UCSD-AML1 (cell line): ENCODE data around the gene GALM.
"Not testable (repeated sequence)": the region's sequence is repeated elsewhere in the genome, so short reads cannot be mapped to it uniquely, and the experiment has no call there.

Source experiments
- DNase-seq: peaks from one replicate; lab custom pipeline; 2025; ENCODE audit not compliant: unreplicated experiment; lab: John Stamatoyannopoulos, UW

Gene GALM

DNA sequence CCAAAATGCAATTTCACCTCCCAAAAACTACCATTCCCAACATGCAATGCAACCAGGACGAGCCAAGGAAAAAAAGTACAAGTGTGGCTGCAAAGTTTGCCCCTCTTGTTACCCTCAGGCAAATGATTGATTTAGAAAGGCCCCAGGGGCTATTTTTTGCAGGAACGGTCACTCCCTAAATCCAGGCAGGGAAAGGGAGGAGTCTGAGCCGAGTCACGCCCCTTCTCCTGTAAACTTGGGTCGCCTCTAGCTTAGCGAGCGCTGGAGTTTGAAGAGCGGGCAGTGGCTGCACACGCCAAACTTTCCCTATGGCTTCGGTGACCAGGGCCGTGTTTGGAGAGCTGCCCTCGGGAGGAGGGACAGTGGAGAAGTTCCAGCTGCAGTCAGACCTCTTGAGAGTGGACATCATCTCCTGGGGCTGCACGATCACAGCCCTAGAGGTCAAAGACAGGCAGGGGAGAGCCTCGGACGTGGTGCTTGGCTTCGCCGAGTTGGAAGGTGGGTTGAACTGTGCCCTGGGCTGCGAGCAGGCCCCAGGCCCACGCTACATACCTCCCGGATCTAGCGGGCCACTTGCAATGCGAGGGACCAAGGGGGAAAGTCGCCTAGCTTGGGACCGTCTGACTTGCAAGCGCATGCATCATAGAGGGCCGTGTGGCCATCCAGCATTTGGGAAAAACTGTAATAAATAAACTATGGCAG, at the start of gene GALM:
GALM (plus strand) TSS at position 261 of the 702 bp plus-strand sequence; CDS start at position 309, 48 bp downstream.
- DNase-seq, result no peak

GRCh38 chr2:38617301-38617700, 48.6 kb upstream of the GALM start:
- no peak for DNase-seq

DNA sequence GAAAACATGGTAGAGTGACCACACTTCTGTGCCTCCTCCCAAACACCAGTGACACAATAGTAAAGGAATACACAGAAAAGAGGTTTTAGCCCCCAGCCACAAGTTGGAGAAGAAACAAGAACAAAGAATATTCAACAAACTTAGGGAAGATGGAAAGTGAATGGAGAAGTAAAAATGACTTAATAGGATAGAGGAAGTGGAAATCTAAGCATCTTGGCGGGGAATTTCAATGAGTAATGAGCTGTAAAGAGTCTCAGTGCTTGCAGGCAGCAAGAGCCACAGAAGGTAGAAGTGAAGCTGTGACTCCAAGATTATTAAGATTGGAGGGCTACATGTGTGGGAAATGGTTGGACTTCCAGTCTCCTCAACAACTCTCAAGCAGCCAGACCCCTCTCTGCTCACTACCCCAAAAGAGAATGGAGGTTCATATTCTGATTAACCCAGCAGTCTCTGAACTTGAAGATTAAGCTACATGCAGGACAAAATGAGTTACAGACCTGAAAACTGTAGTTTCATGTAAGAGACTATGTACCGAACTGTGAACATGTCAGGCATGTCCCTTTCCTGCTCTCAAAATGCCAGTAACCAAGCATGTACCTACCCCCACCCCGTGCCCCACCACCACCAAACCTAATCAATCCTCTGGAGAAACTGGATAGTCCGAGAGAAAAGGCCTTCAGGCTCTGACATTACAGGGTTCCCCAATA, 46.3 kb upstream of the GALM start:
- DNase-seq, result no peak

- no peak for DNase-seq
These were observed 45.5 kb upstream of the GALM start for GRCh38 chr2:38620282-38620977.

- DNase-seq, result no peak
These were observed 44.9 kb upstream of the GALM start for GRCh38 chr2:38621018-38621417.

GRCh38 chr2:38622210-38622609, 43.7 kb upstream of the GALM start:
- no peak for DNase-seq

DNA sequence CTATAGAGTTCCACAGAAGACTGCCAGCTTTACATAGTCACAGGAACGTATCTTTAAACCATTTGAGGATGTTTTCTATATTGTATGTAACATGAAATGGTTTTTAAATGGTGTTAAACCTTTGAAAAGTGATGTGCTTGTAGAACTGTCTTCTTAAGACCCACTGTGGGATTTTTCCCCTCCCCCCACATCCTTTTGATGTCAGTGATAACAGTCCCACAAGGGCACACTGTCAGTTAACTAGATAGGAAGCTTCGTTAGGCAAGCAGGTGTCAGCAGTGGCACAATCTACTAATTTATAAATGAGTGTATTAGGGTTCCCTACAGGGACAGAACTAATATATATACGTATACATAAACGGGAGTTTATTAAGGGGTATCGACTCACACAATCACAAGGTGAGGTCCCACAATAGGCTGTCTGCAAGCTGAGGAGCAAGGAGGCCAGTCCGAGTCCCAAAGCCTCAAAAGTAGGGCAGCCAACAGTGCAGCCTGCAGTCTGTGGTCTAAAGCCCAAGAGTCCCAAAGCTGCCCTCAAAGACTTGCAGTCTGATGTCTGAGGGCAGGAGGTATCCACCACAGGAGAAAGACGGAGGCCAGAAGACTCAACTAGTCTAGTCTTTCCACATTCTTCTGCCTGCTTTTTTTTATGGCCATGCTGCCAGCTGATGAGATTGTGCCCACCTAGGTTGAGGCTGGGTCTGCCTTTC, 39.4 kb upstream of the GALM start:
- no peak for DNase-seq

GRCh38 chr2:38627391-38627790, 38.5 kb upstream of the GALM start:
- DNase-seq, result no peak

- DNase-seq, result no peak
These were observed 36.2 kb upstream of the GALM start for GRCh38 chr2:38629684-38630083.

DNA sequence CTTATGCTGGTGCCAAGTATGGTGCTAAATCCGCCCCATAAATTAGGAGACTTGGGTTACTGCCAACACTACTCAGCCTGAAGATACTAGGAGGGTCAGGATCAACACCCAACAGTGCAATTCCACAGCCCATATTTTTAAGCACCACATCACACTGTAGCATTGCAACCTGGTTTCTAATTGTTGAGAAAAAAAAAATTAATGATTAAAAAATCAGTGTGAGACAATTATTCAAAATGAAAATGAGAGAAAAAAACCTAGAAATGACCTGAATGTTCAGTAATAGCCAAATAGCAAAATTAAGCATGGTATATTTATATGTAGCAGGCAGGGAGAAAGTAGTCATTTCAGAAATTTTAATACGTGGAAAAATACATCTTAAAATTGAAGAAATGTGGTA, 33.9 kb upstream of the GALM start:
- no peak for DNase-seq

DNA sequence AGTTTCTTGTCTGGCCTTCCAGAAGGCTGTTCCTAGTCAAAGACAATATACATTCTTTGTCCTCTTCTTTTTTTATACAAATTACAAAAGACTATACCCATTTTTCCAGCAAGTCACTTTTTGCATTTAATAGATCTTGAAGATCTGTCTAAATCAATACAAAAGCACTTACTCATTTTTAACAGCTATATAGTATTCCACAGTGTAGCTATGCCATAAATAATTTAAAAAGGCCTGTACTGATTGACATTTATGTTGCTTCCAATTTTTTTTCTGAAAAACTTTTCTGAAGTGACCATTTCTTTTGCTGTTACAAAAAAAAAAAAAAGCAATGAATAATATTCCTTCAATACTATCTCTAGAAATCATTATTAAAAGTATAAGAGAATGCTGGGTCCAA, 32.9 kb upstream of the GALM start:
- no peak for DNase-seq

GRCh38 chr2:38633895-38634294, 32.0 kb upstream of the GALM start:
- no peak for DNase-seq

DNA sequence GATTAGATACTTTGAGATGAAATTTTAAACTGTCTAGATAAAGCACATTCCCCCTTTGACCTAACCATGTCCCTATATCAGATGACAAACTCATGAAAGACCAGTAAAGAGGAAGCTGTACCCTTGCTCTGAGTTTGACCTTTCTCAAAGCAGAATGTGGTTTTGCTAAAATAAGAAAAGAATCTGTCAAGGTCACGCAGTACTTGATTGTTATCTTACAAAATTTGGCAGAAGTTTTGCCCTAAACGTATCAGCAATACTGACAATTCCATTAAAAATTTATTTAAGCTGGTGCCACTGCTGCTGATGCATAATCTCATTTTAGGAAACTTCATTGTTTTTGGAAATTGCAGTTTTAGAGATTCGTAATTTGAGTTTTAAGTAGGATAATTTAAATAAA, 31.2 kb upstream of the GALM start:
- DNase-seq, result no peak

GRCh38 chr2:38635139-38635538, 30.8 kb upstream of the GALM start:
- no peak for DNase-seq

DNA sequence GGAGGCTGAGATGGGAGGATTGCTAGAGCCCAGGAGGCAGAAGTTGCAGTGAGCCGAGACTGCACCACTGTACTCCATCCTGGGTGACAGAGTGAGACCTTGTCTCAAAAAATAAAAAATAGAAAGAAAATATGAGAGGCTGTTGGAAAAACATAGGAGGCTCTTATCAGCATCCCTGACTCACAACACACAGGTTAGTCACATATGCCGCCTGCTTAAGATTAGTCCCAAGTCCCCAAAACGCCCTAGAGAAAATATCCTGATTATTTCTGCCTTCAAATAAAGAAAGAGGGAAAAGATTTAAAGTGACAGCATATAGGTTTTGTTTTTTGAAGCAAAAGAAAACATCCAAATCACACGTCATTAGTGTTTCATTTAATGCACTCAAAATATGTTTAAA, 29.8 kb upstream of the GALM start:
- no peak for DNase-seq

GRCh38 chr2:38642373-38643017, 23.4 kb upstream of the GALM start:
- not testable (repeated sequence) for DNase-seq

DNA sequence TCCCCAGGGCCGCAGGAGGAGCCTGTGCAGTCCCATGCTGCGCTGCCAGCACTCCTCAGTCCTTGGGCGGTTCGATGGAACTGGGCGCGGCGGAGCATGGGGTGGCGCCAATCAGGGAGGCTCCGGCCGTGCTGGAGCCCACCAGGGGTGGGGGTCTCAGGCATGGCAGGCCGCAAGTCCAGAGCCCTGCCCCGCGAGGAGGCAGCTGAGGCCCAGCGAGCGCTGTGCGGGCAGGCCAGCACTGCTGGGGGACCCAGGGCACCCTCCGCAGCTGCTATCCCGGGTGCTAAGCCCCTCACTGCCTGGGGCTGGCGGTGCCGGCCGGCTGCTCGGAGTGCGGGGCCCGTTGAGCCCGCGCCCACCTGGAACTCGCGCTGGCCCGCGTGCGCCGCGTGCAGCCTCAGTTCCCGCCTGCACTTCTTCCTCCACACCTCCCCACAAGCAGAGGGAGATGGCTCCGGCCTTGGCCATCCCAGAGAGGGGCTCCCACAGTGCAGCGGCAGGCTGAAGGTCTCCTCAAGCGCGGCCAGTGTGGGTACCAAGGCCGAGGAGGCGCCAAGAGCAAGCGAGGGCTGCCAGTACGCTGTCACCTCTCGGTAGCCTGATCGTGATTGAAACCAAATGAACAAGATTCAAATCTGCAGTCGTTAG, 22.8 kb upstream of the GALM start:
- no peak for DNase-seq

DNA sequence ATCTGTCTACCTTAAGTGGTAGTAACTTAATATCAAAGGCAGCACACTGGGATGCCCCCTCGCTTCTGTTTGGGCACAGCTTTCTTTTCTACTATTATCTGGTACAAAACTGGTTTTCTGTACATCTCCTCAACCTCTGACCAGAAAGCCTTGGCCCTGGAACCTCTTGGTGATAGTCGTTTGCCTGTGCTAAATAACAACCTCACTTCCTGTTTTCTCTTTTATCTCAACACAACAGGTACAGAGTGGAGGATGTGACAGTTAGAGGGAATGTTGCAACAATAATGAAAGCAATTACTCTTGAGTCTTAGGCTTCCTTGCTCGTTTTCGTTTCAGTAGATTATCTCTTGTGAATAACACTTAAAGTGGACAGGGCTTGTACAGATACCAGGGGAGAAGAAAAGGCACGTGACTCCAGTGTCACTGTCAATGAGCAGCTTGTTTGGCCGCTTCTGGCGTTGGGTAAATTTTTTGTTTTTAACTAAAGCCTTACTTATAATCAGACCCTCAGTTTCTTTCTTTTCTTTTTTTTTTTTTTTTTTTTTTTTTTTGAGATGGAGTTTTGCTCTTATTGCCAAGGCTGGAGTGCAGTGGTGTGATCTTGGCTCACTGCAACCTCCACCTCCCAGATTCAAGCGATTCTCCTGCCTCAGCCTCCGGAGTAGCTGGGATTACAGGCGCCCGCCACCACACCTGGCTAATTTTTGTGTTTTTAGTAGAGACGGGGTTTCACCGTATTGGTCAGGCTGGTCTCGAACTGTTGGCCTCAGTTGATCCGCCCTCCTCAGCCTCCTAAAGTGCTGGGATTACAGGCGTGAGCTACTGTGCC, 22.0 kb upstream of the GALM start:
- DNase-seq, result not testable (repeated sequence)

DNA sequence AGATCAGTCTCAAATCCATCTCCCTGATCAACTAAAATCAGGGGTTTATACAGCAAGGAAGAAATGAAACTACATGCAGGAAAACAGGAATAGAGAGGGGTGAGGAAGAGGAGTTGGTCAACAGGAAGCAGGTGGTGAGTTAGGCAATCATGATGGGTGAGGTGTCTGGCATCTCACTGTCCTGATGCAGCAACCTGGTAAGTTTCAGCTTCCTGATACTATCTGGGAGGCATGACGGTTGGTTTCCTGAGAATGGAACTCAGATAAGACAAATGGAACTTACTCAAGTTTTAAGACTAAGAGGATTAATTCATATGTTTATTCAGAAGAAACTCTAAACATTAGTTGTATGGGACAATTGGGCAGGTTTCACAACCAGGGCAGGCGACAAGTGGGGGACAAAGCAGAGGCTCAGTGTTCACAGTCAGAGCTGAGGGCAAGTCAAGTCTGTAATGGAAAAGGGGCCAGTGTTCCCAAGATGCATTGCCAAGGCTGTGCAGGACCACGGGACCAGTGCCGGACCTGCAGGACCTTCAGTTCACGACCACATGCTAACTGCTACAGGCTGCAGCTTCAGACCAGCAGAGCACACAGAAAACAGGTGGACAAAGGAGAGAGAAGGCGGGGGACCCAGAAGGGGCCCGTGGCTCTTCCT, 17.7 kb upstream of the GALM start:
- no peak for DNase-seq
